OCI-LY7 (cell line): ENCODE data around the gene MOV10. TPM values are rescaled to one million over a fixed set of nuclear protein-coding genes. Genes with fewer than 3 reads are reported as not detected.

Experiments used
- BruUV-seq: library from RNA; stranded (reverse); fragments of 400-500 nt; replicated peaks from 2 replicates; lab custom pipeline; 2021; lab: Mats Ljungman, UMichigan
- CTCF ChIA-PET: fragments of 300-600 bp; sonication (Branson Sonifier 250); formaldehyde crosslinking; loops from one replicate; lab custom pipeline; 2022; ENCODE audit warnings: antibody characterized with exemption; ENCODE audit not compliant: unreplicated experiment; lab: Charles Lee
- POLR2A ChIA-PET: fragments of 300-600 bp; sonication (Branson Sonifier 250); formaldehyde crosslinking; loops from one replicate; lab custom pipeline; 2022; ENCODE audit warnings: antibody characterized with exemption; lab: Charles Lee
- DNase-seq: peaks from one replicate; pipeline ENCODE4 v3.0.0-alpha.2; 2015; ENCODE audit warnings: low spot score
- H2AFZ ChIP-seq: fragments of 200-600 bp; sonication (generic), shearing (Covaris generic); 2 replicates; pipeline ENCODE4 v1.6.1; 2014; ENCODE audit warnings: mild to moderate bottlenecking, antibody characterized with exemption, low read length, moderate library complexity
- H3K27ac ChIP-seq: fragments of 200-600 bp; sonication (generic); 2 replicates; pipeline ENCODE4 v1.5.1; 2014; ENCODE audit warnings: mixed run types, low read depth, mild to moderate bottlenecking, moderate library complexity, low read length, inconsistent platforms; ENCODE audit not compliant: poor library complexity, severe bottlenecking
- H3K36me3 ChIP-seq: fragments of 200-600 bp; sonication (generic); 2 replicates; pipeline ENCODE4 v1.6.1; 2014; ENCODE audit warnings: mild to moderate bottlenecking, antibody characterized with exemption, low read length, moderate library complexity, mixed read lengths; ENCODE audit not compliant: insufficient read depth
- H3K4me1 ChIP-seq: fragments of 200-600 bp; sonication (generic); 2 replicates; pipeline ENCODE4 v1.5.1; 2014; ENCODE audit warnings: mild to moderate bottlenecking, low read length; ENCODE audit not compliant: insufficient read depth, poor library complexity, severe bottlenecking
- H3K4me2 ChIP-seq: fragments of 200-600 bp; sonication (generic); 2 replicates; pipeline ENCODE4 v1.6.1; 2014; ENCODE audit warnings: mild to moderate bottlenecking, low read length
- H3K4me3 ChIP-seq: fragments of 200-600 bp; sonication (generic); 2 replicates; pipeline ENCODE4 v1.5.1; 2014; ENCODE audit warnings: mild to moderate bottlenecking, low read depth, low read length; ENCODE audit not compliant: poor library complexity, severe bottlenecking
- H3K79me2 ChIP-seq: fragments of 200-600 bp; sonication (generic); 2 replicates; pipeline ENCODE4 v1.6.1; 2016; ENCODE audit warnings: low read depth, mild to moderate bottlenecking, low read length, moderate library complexity, mixed read lengths; ENCODE audit not compliant: insufficient read depth
- H3K9me2 ChIP-seq: fragments of 200-600 bp; sonication (generic); 2 replicates; pipeline ENCODE4 v1.6.1; 2016; ENCODE audit warnings: mild to moderate bottlenecking, low read length, mixed read lengths; ENCODE audit not compliant: insufficient read depth
- H3K9me3 ChIP-seq: fragments of 200-600 bp; sonication (generic); 2 replicates; pipeline ENCODE4 v1.6.1; 2014; ENCODE audit warnings: mild to moderate bottlenecking, mixed run types, low read length, mixed read lengths
- H4K20me1 ChIP-seq: fragments of 200-600 bp; sonication (generic); 2 replicates; pipeline ENCODE4 v1.6.1; 2014; ENCODE audit warnings: mild to moderate bottlenecking, antibody characterized with exemption, low read length, moderate library complexity, mixed read lengths; ENCODE audit not compliant: insufficient read depth
- EZH2phosphoT487 ChIP-seq: fragments of 200-600 bp; sonication (generic); IDR thresholded peaks from 2 replicates; pipeline ENCODE4 v1.6.1; 2018; ENCODE audit warnings: low read depth, borderline replicate concordance, mild to moderate bottlenecking, mixed run types, antibody characterized with exemption, low read length, moderate library complexity, mixed read lengths
- intact Hi-C: fragments of 100-400 bp; cut with micrococcal nuclease; formaldehyde crosslinking; loops from one replicate; pipeline ENCODE4 v1.10.0; 2022; ENCODE audit not compliant: unreplicated experiment
- total RNA-seq, 2 experiments: library from RNA; depleted of rRNA in 1 of 2; stranded (reverse); fragments of >200 nt in 1 of 2; shearing (Covaris generic) in 1 of 2; gene quantifications; 2 replicates each; pipeline ENCODE4 v1.2.3, GENCODE V29; 2014 to 2022
- TF ChIP-seq, protein P1 (sequence below): fragments of 200-600 bp; sonication (generic); conservative IDR thresholded peaks from 2 replicates; pipeline ENCODE4 v1.5.1; 2014; ENCODE audit warnings: mild to moderate bottlenecking, antibody characterized with exemption, low read length, moderate library complexity, mixed read lengths

The MOV10 gene
- total RNA-seq, 2 experiments from 2014 or later, result 28.2 to 32.4 TPM

DNA sequence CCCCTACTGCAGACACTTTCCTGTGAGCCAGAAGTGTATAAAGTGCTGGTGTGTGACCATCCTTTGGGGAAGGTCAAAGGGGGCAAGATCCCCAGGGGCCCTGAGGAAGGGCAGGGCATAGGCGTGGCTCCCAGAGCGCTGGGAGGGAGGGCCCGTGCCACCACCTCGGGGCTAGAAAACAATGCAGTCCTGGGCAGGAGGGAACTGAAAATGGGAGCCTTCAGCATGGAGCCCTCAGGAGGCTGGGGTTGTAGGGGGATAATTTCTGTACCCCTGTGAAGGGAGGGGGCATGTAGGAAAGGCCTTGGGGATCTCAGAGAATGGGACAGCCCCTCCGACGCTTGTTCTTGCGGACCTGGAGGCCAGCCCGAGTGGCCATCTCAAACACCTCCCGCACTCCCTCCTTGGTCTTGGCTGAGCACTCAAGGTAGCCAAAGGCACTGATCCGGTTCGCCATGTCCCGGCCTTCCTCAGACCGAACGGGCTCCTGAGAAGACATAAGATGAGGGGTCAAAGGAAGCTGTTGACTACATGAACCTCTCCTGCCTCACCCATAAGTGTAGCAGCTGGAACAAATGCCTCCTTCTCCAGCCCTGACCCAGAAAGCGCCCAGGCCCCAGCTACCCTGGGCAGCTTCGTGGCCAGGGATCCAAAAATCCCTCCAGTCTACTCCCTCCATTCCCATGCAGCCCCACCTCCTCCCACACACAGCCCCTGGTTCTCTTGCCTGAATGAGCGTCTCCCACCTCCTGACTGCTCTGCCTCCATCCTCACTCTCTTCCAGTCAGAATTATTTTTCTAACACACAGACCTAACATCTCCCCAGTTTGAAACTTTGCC, 27.0 kb downstream of the MOV10 start:
- intact Hi-C loops, result loop anchor here (1.0 to 2.0 kb wide), 2 partner anchors 27 to 81 kb away; partner anchors contain the start of gene MOV10
- ChIA-PET POLR2A (interaction anchor here (0.6 to 1.2 kb wide), 4 partner anchors 12 to 341 kb away, joined by 3 to 4 read pairs (median 3); partner anchors contain the start of gene PPM1J), CTCF (no interaction called here)
- Histone ChIP-seq H3K4me1 (peaks cover 62% of the 10 kb centered on the region), H3K36me3 (no peaks in the 10 kb centered on the region), H3K9me2 (no peaks in the 10 kb centered on the region), H4K20me1 (no peaks in the 10 kb centered on the region), H3K9me3 (no peaks in the 10 kb centered on the region), H3K4me2 (peak overlapping the region; percentile 75), H3K4me3 (peak overlapping the region; percentile 40), H2AFZ (peak overlapping the region; percentile 63; the same call in 1 of the 2 replicates), H3K79me2 (no peaks in the 10 kb centered on the region), H3K27ac (peak overlapping the region; percentile 54)
- DNase-seq, result no peak
- TF ChIP-seq EZH2phosphoT487, result no peak
- TF ChIP-seq, protein P1, sequence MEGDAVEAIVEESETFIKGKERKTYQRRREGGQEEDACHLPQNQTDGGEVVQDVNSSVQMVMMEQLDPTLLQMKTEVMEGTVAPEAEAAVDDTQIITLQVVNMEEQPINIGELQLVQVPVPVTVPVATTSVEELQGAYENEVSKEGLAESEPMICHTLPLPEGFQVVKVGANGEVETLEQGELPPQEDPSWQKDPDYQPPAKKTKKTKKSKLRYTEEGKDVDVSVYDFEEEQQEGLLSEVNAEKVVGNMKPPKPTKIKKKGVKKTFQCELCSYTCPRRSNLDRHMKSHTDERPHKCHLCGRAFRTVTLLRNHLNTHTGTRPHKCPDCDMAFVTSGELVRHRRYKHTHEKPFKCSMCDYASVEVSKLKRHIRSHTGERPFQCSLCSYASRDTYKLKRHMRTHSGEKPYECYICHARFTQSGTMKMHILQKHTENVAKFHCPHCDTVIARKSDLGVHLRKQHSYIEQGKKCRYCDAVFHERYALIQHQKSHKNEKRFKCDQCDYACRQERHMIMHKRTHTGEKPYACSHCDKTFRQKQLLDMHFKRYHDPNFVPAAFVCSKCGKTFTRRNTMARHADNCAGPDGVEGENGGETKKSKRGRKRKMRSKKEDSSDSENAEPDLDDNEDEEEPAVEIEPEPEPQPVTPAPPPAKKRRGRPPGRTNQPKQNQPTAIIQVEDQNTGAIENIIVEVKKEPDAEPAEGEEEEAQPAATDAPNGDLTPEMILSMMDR, result no peak
- BruUV-seq, result no TSS peak

DNA sequence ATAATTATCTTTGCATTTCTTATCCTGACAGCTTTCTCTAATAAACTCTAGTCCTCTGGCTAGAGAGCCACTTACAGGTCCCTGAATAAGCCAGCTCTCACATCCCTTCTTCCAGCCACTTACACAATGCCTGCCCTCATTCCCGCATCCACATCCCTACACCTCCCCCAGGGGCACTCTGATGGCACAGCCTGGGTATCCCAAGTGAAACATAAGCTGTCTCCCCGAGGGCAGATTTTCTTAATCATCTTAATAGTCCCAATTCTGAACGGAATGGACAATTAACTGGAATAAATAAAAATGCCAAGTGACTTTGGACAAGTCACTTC, 27.6 kb downstream of the MOV10 start:
- Histone ChIP-seq H3K4me2 (no peak overlapping the region), H3K36me3 (no peaks in the 10 kb centered on the region), H4K20me1 (no peaks in the 10 kb centered on the region), H3K4me1 (peaks cover 67% of the 10 kb centered on the region), H2AFZ (no peak overlapping the region), H3K9me2 (no peaks in the 10 kb centered on the region), H3K79me2 (no peaks in the 10 kb centered on the region), H3K4me3 (no peak overlapping the region), H3K9me3 (no peaks in the 10 kb centered on the region), H3K27ac (no peak overlapping the region)
- ChIA-PET POLR2A (interaction anchor here (0.6 to 1.1 kb wide), 4 partner anchors 12 to 340 kb away, joined by 3 read pairs; partner anchors contain the start of gene CTTNBP2NL), CTCF (no interaction called here)
- no TSS peak for BruUV-seq
- no peak for TF ChIP-seq EZH2phosphoT487
- TF ChIP-seq, protein P1, result no peak
- no peak for DNase-seq
- intact Hi-C loops, result no loop called here
